Measurements from ENCODE around the gene EVI2B. TPM values are rescaled to one million over a fixed set of nuclear protein-coding genes. Genes with fewer than 3 reads are reported as not detected.

EVI2B gene
- polyA plus RNA-seq, 3 donors, result 166 to 267 (median 262) TPM

GRCh38 chr17:31299624-31300023, 14.2 kb downstream of the EVI2B start:
- DNase-seq, result no peak
- Mint-ChIP-seq H3K27ac (no peak overlapping the region), H3K9me3 (no peaks in the 10 kb centered on the region), H3K4me3 (no peak overlapping the region), H3K36me3 (peaks cover 20 to 28% of the 10 kb centered on the region in 2 donors), H3K27me3 (ENCODE audit: low read depth in 3 of 3) (no peaks in the 10 kb centered on the region), H3K4me1 (peaks cover 19% of the 10 kb centered on the region)
- no peak for TF ChIP-seq CTCF (IDR thresholded peaks at IDR 0.05)
- no peak overlapping the region for H3K27ac ChIP-seq (ENCODE audit: low read depth in 1 of 2, low read length in 2 of 2)
- H3K4me1 ChIP-seq (ENCODE audit: control insufficient read depth in 1 of 2, insufficient read depth in 2 of 2, low read length in 2 of 2), result peaks cover 4 to 7% of the 10 kb centered on the region in 2 donors
- no peak overlapping the region for H3K9ac ChIP-seq (ENCODE audit: insufficient read depth, low read length, poor library complexity, severe bottlenecking)
- no peaks in the 10 kb centered on the region for H3K9me3 ChIP-seq (replicated peaks in 1 of 2; ENCODE audit: control insufficient read depth in 1 of 2, insufficient read depth in 1 of 2, low read length in 2 of 2)
- peaks cover 27% of the 10 kb centered on the region for H3K79me2 ChIP-seq (ENCODE audit: insufficient read depth, low read length)
- no peak overlapping the region for H3K4me2 ChIP-seq (replicated peaks; ENCODE audit: extremely low read depth, low read length, poor library complexity, severe bottlenecking)
- H2AFZ ChIP-seq (ENCODE audit: insufficient read depth, low read depth, low read length, poor library complexity, severe bottlenecking), result no peak overlapping the region
- intact Hi-C loops (cut with micrococcal nuclease), result loop anchor here (10.0 kb wide), 2 partner anchors 65 to 475 kb away; partner anchors contain the start of gene CRLF3 (in 1 of the 2)
- H3K4me3 ChIP-seq (replicated peaks in 1 of 3; ENCODE audit: low read depth in 2 of 3, low read length in 3 of 3), result no peak overlapping the region
- peaks cover 46% of the 10 kb centered on the region for H4K20me1 ChIP-seq (ENCODE audit: insufficient read depth, low read length)
- peaks cover 18 to 21% of the 10 kb centered on the region in 2 donors for H3K36me3 ChIP-seq (replicated peaks in 1 of 2; ENCODE audit: control insufficient read depth in 1 of 2, insufficient read depth in 2 of 2, low read length in 2 of 2)
- no peaks in the 10 kb centered on the region for H3K27me3 ChIP-seq (ENCODE audit: control insufficient read depth in 2 of 2, insufficient read depth in 2 of 2, low read length in 2 of 2)

- H3K9ac ChIP-seq (ENCODE audit: insufficient read depth, low read length, poor library complexity, severe bottlenecking), result no peak within 1 kb of the TSS
- H3K27me3 Mint-ChIP-seq (ENCODE audit: low read depth in 3 of 3), result no peaks in the 10 kb centered on the region
- no peak within 1 kb of the TSS for H3K4me3 Mint-ChIP-seq
- no peak within 1 kb of the TSS for H3K27ac Mint-ChIP-seq
- peaks cover 0 to 8% of the 10 kb centered on the region in 2 donors for H3K36me3 Mint-ChIP-seq
- H2AFZ ChIP-seq (ENCODE audit: insufficient read depth, low read depth, low read length, poor library complexity, severe bottlenecking), result no peak within 1 kb of the TSS
- WGBS (ENCODE audit: insufficient coverage), result 97% methylated on average over 5 of the region's 7 CpGs
- no peaks in the 10 kb centered on the region for H3K36me3 ChIP-seq (replicated peaks in 1 of 2; ENCODE audit: control insufficient read depth in 1 of 2, insufficient read depth in 2 of 2, low read length in 2 of 2)
- H3K4me1 Mint-ChIP-seq, result peaks cover 11% of the 10 kb centered on the region
- DNase-seq, result no peak
- peaks cover 2% of the 10 kb centered on the region for H3K79me2 ChIP-seq (ENCODE audit: insufficient read depth, low read length)
- no peaks in the 10 kb centered on the region for H3K9me3 ChIP-seq (replicated peaks in 1 of 2; ENCODE audit: control insufficient read depth in 1 of 2, insufficient read depth in 1 of 2, low read length in 2 of 2)
- H3K4me1 ChIP-seq (ENCODE audit: control insufficient read depth in 1 of 2, insufficient read depth in 2 of 2, low read length in 2 of 2), result peaks cover 0 to 7% of the 10 kb centered on the region in 2 donors
- H4K20me1 ChIP-seq (ENCODE audit: insufficient read depth, low read length), result peaks cover 20% of the 10 kb centered on the region
- H3K27ac ChIP-seq (ENCODE audit: low read depth in 1 of 2, low read length in 2 of 2), result no peak within 1 kb of the TSS
- no peaks in the 10 kb centered on the region for H3K9me3 Mint-ChIP-seq
- H3K27me3 ChIP-seq (ENCODE audit: control insufficient read depth in 2 of 2, insufficient read depth in 2 of 2, low read length in 2 of 2), result no peaks in the 10 kb centered on the region
- intact Hi-C loops (cut with micrococcal nuclease), result loop anchor here in 1 of 2 donors (10.0 kb wide), 1 partner anchor 68 kb away; no protein-coding TSS in a partner anchor
- no peak for TF ChIP-seq CTCF (IDR thresholded peaks at IDR 0.05)
- no peak within 1 kb of the TSS for H3K4me2 ChIP-seq (replicated peaks; ENCODE audit: extremely low read depth, low read length, poor library complexity, severe bottlenecking)
- H3K4me3 ChIP-seq (replicated peaks in 1 of 3; ENCODE audit: low read depth in 2 of 3, low read length in 3 of 3), result no peak within 1 kb of the TSS
Measured at GRCh38 chr17:31297090-31297489, 16.8 kb downstream of the EVI2B start, which contains the start of gene OMG. Gene OMG, minus strand, starts transcription at chr17:31297239. Its CDS starts 908 bp downstream, at chr17:31296331.

Measured in CD14-positive monocyte (primary cell).